Mesenchymal stem cell (in vitro differentiated cells and primary cell): ENCODE results near the gene DYRK3.

Experiments used
- DNase-seq: peaks from one replicate; pipeline ENCODE4 v3.0.0-alpha.2; 2013
- H2AFZ ChIP-seq: one replicate; pipeline ENCODE4 v1.6.1; 2013; ENCODE audit warnings: low read depth, mild to moderate bottlenecking, control low read depth, inconsistent platforms, low read length, moderate library complexity
- H2AK5ac ChIP-seq: 2 replicates; pipeline ENCODE4 v1.6.1; 2013; ENCODE audit warnings: low read length, moderate library complexity, mild to moderate bottlenecking, inconsistent platforms; ENCODE audit not compliant: severe bottlenecking
- H2BK120ac ChIP-seq: one replicate; pipeline ENCODE4 v1.6.1; 2013; ENCODE audit warnings: low read depth, mild to moderate bottlenecking, inconsistent platforms, low read length, moderate library complexity
- H2BK12ac ChIP-seq, 2 experiments: one replicate each; pipeline ENCODE4 v1.6.1; 2013; ENCODE audit warnings: inconsistent platforms in 2 of 2, low read length in 2 of 2, mild to moderate bottlenecking in 2 of 2, moderate library complexity in 2 of 2, control low read depth in 1 of 2
- H2BK15ac ChIP-seq: one replicate; pipeline ENCODE4 v1.6.1; 2013; ENCODE audit warnings: mild to moderate bottlenecking, low read depth, inconsistent platforms; ENCODE audit not compliant: poor library complexity, severe bottlenecking
- H2BK5ac ChIP-seq: 2 replicates; pipeline ENCODE4 v1.6.1; 2013; ENCODE audit warnings: low read depth, mild to moderate bottlenecking, low read length, control low read depth, inconsistent platforms; ENCODE audit not compliant: poor library complexity, severe bottlenecking
- H3K14ac ChIP-seq, 2 experiments: one replicate each; pipeline ENCODE4 v1.6.1; 2013; ENCODE audit warnings: inconsistent platforms in 2 of 2, low read length in 2 of 2, control low read depth in 1 of 2, mild to moderate bottlenecking in 1 of 2, moderate library complexity in 1 of 2
- H3K18ac ChIP-seq, 2 experiments: one replicate each; pipeline ENCODE4 v1.6.1; 2013; ENCODE audit warnings: inconsistent platforms in 2 of 2, low read length in 2 of 2, control low read depth in 1 of 2, low read depth in 1 of 2, mild to moderate bottlenecking in 1 of 2
- H3K23ac ChIP-seq, 2 experiments: one replicate each; pipeline ENCODE4 v1.6.1; 2013; ENCODE audit warnings: inconsistent platforms in 2 of 2, low read length in 2 of 2, mild to moderate bottlenecking in 2 of 2, moderate library complexity in 2 of 2, control low read depth in 1 of 2
- H3K27ac ChIP-seq: 2 replicates; pipeline ENCODE4 v1.5.1; 2013; ENCODE audit warnings: mild to moderate bottlenecking, moderate library complexity, low read length, control low read depth, inconsistent platforms; ENCODE audit not compliant: poor library complexity, severe bottlenecking
- H3K27me3 ChIP-seq, 2 experiments: 2 replicates each; pipeline versions ENCODE4 v1.6.1 to v1.7.0; 2013; ENCODE audit warnings: low read length in 2 of 2, mild to moderate bottlenecking in 2 of 2, moderate library complexity in 2 of 2, control low read depth in 1 of 2, inconsistent platforms in 1 of 2; ENCODE audit not compliant: control insufficient read depth in 1 of 2, insufficient read depth in 1 of 2
- H3K36me3 ChIP-seq, 2 experiments: 2 replicates each; pipeline versions ENCODE4 v1.6.1 to v1.7.0; 2013; ENCODE audit warnings: low read length in 2 of 2, control low read depth in 1 of 2, inconsistent platforms in 1 of 2, low read depth in 1 of 2, mild to moderate bottlenecking in 1 of 2; ENCODE audit not compliant: insufficient read depth in 2 of 2, control insufficient read depth in 1 of 2
- H3K4ac ChIP-seq, 2 experiments: one replicate each; pipeline ENCODE4 v1.6.1; 2013; ENCODE audit warnings: inconsistent platforms in 2 of 2, low read length in 2 of 2, mild to moderate bottlenecking in 2 of 2, moderate library complexity in 2 of 2, control low read depth in 1 of 2, low read depth in 1 of 2
- H3K4me1 ChIP-seq: 2 replicates; pipeline ENCODE4 v1.6.1; 2013; ENCODE audit warnings: low read depth, low read length, control low read depth; ENCODE audit not compliant: control insufficient read depth, insufficient read depth
- H3K4me2 ChIP-seq: 2 replicates; pipeline ENCODE4 v1.6.1; 2013; ENCODE audit warnings: low read length, mild to moderate bottlenecking, inconsistent platforms; ENCODE audit not compliant: poor library complexity, severe bottlenecking
- H3K4me3 ChIP-seq, 2 experiments: 2 replicates each; pipeline versions ENCODE4 v1.5.1 to v1.7.0; 2013; ENCODE audit warnings: low read length in 2 of 2, mild to moderate bottlenecking in 2 of 2, control low read depth in 1 of 2, low read depth in 1 of 2; ENCODE audit not compliant: insufficient read depth in 1 of 2
- H3K79me1 ChIP-seq: replicated peaks from 2 replicates; pipeline ENCODE4 v1.6.1; 2013; ENCODE audit warnings: mild to moderate bottlenecking, control low read depth, low read length, inconsistent platforms; ENCODE audit not compliant: poor library complexity, severe bottlenecking
- H3K9ac ChIP-seq: 2 replicates; pipeline ENCODE4 v1.7.0; 2013; ENCODE audit warnings: mild to moderate bottlenecking, low read length, moderate library complexity
- H3K9me3 ChIP-seq: 2 replicates; pipeline ENCODE4 v1.7.0; 2013; ENCODE audit warnings: mild to moderate bottlenecking, low read length; ENCODE audit not compliant: control insufficient read depth
- H4K8ac ChIP-seq: one replicate; pipeline ENCODE4 v1.6.1; 2013; ENCODE audit warnings: inconsistent platforms, mild to moderate bottlenecking, low read length, moderate library complexity
- H4K91ac ChIP-seq: one replicate; pipeline ENCODE4 v1.6.1; 2013; ENCODE audit warnings: mild to moderate bottlenecking, low read length, inconsistent platforms
- WGBS: methylation state at CpG from one replicate; pipeline ENCODE4 v1.1.7; 2013; ENCODE audit warnings: mixed read lengths; 5-methylcytosine and 5-hydroxymethylcytosine counted together

DYRK3 gene

DNA sequence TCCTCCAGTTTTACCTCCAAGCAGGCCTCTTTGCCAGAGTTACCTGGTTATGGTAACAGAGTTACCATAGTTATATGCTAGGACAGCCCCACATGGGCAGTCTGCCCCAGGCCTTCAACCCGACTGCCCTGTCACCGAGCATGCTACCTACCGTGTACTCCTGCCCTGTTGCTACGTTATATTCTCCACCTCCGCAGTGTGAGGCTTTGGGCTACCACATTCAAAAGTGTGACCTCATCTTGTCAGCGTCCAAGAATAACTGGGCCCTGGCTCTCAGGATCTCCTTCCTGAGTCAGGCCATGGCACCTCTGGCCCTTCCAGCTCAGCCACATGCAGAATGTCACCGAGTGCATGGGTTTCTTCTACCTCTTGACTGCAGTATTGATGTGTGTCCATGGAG is 58.3 kb downstream of the DYRK3 start:
- Histone ChIP-seq H3K23ac (no peak overlapping the region), H2BK120ac (no peak overlapping the region), H2AK5ac (peak overlapping the region; percentile 98), H3K27me3 (no peaks in the 10 kb centered on the region), H3K36me3 (peaks cover 11 to 23% of the 10 kb centered on the region in 2 experiments), H3K4me3 (peak overlapping the region in 1 of 2 experiments; percentile 56), H4K91ac (no peak overlapping the region), H3K79me1 (peaks cover 9% of the 10 kb centered on the region), H3K4me2 (peak overlapping the region; percentile 13), H3K4ac (no peak overlapping the region), H2BK15ac (no peak overlapping the region), H2BK5ac (no peak overlapping the region), H3K9ac (peak overlapping the region; percentile 82), H4K8ac (no peak overlapping the region), H3K14ac (peak overlapping the region in 1 of 2 experiments; percentile 44), H2BK12ac (peak overlapping the region in 1 of 2 experiments; percentile 23), H3K9me3 (no peaks in the 10 kb centered on the region), H2AFZ (no peak overlapping the region), H3K4me1 (peaks cover 64% of the 10 kb centered on the region), H3K27ac (peak overlapping the region; percentile 71), H3K18ac (peak overlapping the region in 1 of 2 experiments; percentile 85)
- DNase-seq, result peak; percentile 48
- 85% methylated on average over 7 of the region's 7 CpGs for WGBS

GRCh38 chr1:206694171-206695124 is 59.1 kb downstream of the DYRK3 start:
- peak overlapping the region in 1 of 2 experiments; percentile 75 for H2BK12ac ChIP-seq

GRCh38 chr1:206695733-206696132 is 60.4 kb downstream of the DYRK3 start:
- DNase-seq, result no peak
- 96% methylated on average over 9 of the region's 9 CpGs for WGBS
- H3K36me3 ChIP-seq, result peaks cover 17 to 19% of the 10 kb centered on the region in 2 experiments
- H2AFZ ChIP-seq, result no peak overlapping the region
- H3K9me3 ChIP-seq, result no peaks in the 10 kb centered on the region
- H3K4ac ChIP-seq, result no peak overlapping the region
- no peak overlapping the region for H4K8ac ChIP-seq
- H3K4me1 ChIP-seq, result peaks cover 52% of the 10 kb centered on the region
- H3K27ac ChIP-seq, result no peak overlapping the region
- H3K9ac ChIP-seq, result no peak overlapping the region
- no peaks in the 10 kb centered on the region for H3K27me3 ChIP-seq
- H4K91ac ChIP-seq, result no peak overlapping the region
- no peak overlapping the region for H2BK15ac ChIP-seq
- no peak overlapping the region for H2BK120ac ChIP-seq
- H2BK5ac ChIP-seq, result no peak overlapping the region
- peaks cover 19% of the 10 kb centered on the region for H3K79me1 ChIP-seq
- no peak overlapping the region for H2AK5ac ChIP-seq
- H3K14ac ChIP-seq, result no peak overlapping the region
- H3K4me2 ChIP-seq, result no peak overlapping the region
- H3K23ac ChIP-seq, result no peak overlapping the region
- no peak overlapping the region for H3K4me3 ChIP-seq
- H3K18ac ChIP-seq, result peak overlapping the region in 1 of 2 experiments; percentile 29
- no peak overlapping the region for H2BK12ac ChIP-seq

More at GRCh38 chr1:206694171-206695124, 59.1 kb downstream of the DYRK3 start:
- no peak overlapping the region for H2AFZ ChIP-seq
- peak overlapping the region; percentile 82 for H3K9ac ChIP-seq
- no peak overlapping the region for H2BK120ac ChIP-seq
- peak overlapping the region; percentile 47 for H2AK5ac ChIP-seq
- peak overlapping the region; percentile 71 for H3K27ac ChIP-seq
- H3K9me3 ChIP-seq, result no peaks in the 10 kb centered on the region
- peaks cover 58% of the 10 kb centered on the region for H3K4me1 ChIP-seq
- H4K91ac ChIP-seq, result no peak overlapping the region
- H3K14ac ChIP-seq, result peak overlapping the region in 1 of 2 experiments; percentile 4
- peak overlapping the region in 1 of 2 experiments; percentile 50 for H3K18ac ChIP-seq
- no peak overlapping the region for H2BK5ac ChIP-seq
- no peak overlapping the region for H3K4ac ChIP-seq
- H3K4me2 ChIP-seq, result peak overlapping the region; percentile 13
- peaks cover 13% of the 10 kb centered on the region for H3K79me1 ChIP-seq
- no peak overlapping the region for H3K23ac ChIP-seq
- H2BK15ac ChIP-seq, result no peak overlapping the region
- H4K8ac ChIP-seq, result no peak overlapping the region
- peak overlapping the region in 1 of 2 experiments; percentile 56 for H3K4me3 ChIP-seq
- no peaks in the 10 kb centered on the region for H3K27me3 ChIP-seq
- peaks cover 15 to 21% of the 10 kb centered on the region in 2 experiments for H3K36me3 ChIP-seq
- WGBS, result 57% methylated on average over 11 of the region's 11 CpGs
- DNase-seq, result no peak
